Left lobe of liver (tissue), 2 donors: ENCODE measurements around the gene EMC9. TPM values are rescaled to one million over a fixed set of nuclear protein-coding genes. Genes with fewer than 3 reads are reported as not detected.

Experiments
- ATAC-seq: fragments of 200-7000 bp; cut with Tn5 transposase; one replicate; pipeline ENCODE4 v1.9.1; 2020; ENCODE audit warnings: mild to moderate bottlenecking, moderate library complexity
- DNase-seq: peaks from one replicate; pipeline ENCODE4 v3.0.0-alpha.2; 2020; ENCODE audit warnings: low spot score
- total RNA-seq: library from RNA; stranded (reverse); gene quantifications from one replicate; pipeline ENCODE4 v1.2.1, GENCODE V29; 2021
- donor health status: DM: no; HTN: no; CAD: no; lungs with moderate emphysema.
- donor health status: DM: no; HTN: yes; CAD: no.

Gene EMC9
- 24.2 TPM for total RNA-seq

GRCh38 chr14:24141097-24141880 is at the start of gene EMC9:
EMC9 (minus strand) TSS chr14:24141591; CDS start chr14:24141304, 287 bp downstream.
- DNase-seq (peak; percentile 100), ATAC-seq (peak; percentile 86)

- ATAC-seq, result no peak
- DNase-seq, result no peak
These were observed 49.0 kb upstream of the EMC9 start for GRCh38 chr14:24190416-24190815.

- ATAC-seq (no peak), DNase-seq (no peak)
These were observed 48.1 kb upstream of the EMC9 start for GRCh38 chr14:24189460-24189859.

- ATAC-seq, result no peak
- DNase-seq, result no peak
These were observed 47.6 kb upstream of the EMC9 start for GRCh38 chr14:24189059-24189375.

GRCh38 chr14:24188251-24189058 is 47.1 kb upstream of the EMC9 start, which contains the start of gene IPO4:
IPO4 (minus strand) TSS chr14:24188816; CDS start chr14:24188787, 29 bp downstream.
- ATAC-seq (peak; percentile 95), DNase-seq (peak; percentile 96)

- ATAC-seq, result no peak
- no peak for DNase-seq
These were observed 46.1 kb upstream of the EMC9 start for GRCh38 chr14:24187539-24187915.

GRCh38 chr14:24186831-24187538 is 45.6 kb upstream of the EMC9 start:
- DNase-seq (no peak), ATAC-seq (no peak)

- no peak for DNase-seq
- ATAC-seq, result no peak
These were observed 44.4 kb upstream of the EMC9 start for GRCh38 chr14:24185741-24186140.

GRCh38 chr14:24185026-24185425 is 43.6 kb upstream of the EMC9 start:
- no peak for DNase-seq
- ATAC-seq, result no peak

- no peak for DNase-seq
- ATAC-seq, result no peak
These were observed 42.9 kb upstream of the EMC9 start for GRCh38 chr14:24184104-24184970.

- DNase-seq (no peak), ATAC-seq (no peak)
These were observed 41.7 kb upstream of the EMC9 start for GRCh38 chr14:24183014-24183481.

- no peak for DNase-seq
These were observed 40.9 kb upstream of the EMC9 start for GRCh38 chr14:24182110-24182882.

GRCh38 chr14:24181371-24182077 is 40.1 kb upstream of the EMC9 start:
- ATAC-seq (no peak), DNase-seq (no peak)

More at GRCh38 chr14:24182110-24182882, 40.9 kb upstream of the EMC9 start:
- no peak for ATAC-seq

GRCh38 chr14:24179961-24180796 is 38.8 kb upstream of the EMC9 start:
- ATAC-seq (peak; percentile 76), DNase-seq (peak; percentile 84)

- DNase-seq (no peak), ATAC-seq (peak; percentile 3)
These were observed 38.0 kb upstream of the EMC9 start for GRCh38 chr14:24179294-24179960.

- ATAC-seq (peak; percentile 59), DNase-seq (peak; percentile 65)
These were observed 37.2 kb upstream of the EMC9 start for GRCh38 chr14:24178399-24179178.

- no peak for ATAC-seq
- DNase-seq, result no peak
These were observed 36.5 kb upstream of the EMC9 start for GRCh38 chr14:24177891-24178290.
